OCI-LY7 (cell line): ENCODE data around the gene CORO2B.

Experiments
- EZH2phosphoT487 ChIP-seq: fragments of 200-600 bp; sonication (generic); IDR thresholded peaks from 2 replicates; pipeline ENCODE4 v1.6.1; 2018; ENCODE audit warnings: low read depth, borderline replicate concordance, mild to moderate bottlenecking, mixed run types, antibody characterized with exemption, low read length, moderate library complexity, mixed read lengths
- TF ChIP-seq, protein P1 (sequence below): fragments of 200-600 bp; sonication (generic); conservative IDR thresholded peaks from 2 replicates; pipeline ENCODE4 v1.5.1; 2014; ENCODE audit warnings: mild to moderate bottlenecking, antibody characterized with exemption, low read length, moderate library complexity, mixed read lengths

DNA sequence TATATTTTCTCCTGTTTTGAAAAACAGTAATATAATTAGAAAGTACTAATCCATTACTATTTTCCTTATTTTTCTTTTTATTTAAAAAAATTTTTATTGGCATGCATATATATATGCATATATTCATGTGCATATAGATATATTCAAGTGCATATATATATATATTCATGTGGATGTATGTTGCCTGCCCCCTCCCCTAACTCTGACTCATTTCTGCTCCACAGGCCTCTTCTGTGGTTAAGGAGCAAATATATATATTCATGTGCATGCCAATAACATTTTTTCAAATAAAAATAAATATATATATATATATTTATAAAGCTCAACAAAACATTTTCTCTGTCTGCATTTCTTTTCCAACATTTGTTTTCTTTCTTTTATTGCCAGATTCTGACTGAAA, 13.6 kb upstream of the CORO2B start:
- TF ChIP-seq, protein P1, sequence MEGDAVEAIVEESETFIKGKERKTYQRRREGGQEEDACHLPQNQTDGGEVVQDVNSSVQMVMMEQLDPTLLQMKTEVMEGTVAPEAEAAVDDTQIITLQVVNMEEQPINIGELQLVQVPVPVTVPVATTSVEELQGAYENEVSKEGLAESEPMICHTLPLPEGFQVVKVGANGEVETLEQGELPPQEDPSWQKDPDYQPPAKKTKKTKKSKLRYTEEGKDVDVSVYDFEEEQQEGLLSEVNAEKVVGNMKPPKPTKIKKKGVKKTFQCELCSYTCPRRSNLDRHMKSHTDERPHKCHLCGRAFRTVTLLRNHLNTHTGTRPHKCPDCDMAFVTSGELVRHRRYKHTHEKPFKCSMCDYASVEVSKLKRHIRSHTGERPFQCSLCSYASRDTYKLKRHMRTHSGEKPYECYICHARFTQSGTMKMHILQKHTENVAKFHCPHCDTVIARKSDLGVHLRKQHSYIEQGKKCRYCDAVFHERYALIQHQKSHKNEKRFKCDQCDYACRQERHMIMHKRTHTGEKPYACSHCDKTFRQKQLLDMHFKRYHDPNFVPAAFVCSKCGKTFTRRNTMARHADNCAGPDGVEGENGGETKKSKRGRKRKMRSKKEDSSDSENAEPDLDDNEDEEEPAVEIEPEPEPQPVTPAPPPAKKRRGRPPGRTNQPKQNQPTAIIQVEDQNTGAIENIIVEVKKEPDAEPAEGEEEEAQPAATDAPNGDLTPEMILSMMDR, result no peak
- TF ChIP-seq EZH2phosphoT487, result no peak
